ENCODE measurements around the gene INPP4B.

Gene INPP4B

DNA sequence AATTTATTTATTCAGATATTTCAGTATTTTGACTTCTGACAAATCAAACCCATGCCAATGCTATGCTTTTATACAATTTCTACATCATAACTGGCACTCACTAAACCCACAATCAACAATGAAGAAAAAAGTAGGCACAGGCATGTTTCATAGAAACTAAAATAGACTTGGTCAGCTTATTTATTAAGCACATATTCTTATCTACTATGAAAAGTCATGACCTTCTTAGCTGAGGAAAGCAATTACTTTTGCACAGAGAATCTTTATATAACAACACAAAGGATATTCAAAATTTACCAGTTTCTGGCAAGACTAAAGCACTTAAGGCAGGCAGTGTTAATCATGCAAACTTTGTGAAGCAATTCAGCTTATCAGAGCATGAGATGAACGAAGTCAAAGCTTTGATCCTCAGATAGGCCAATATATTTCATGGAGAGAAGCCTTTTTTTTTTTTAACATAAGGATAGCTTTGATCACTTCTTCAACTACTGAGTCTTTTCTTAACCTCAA, 490.6 kb downstream of the INPP4B start:
- Histone ChIP-seq H3K4me1 (ENCODE audit: control insufficient read depth, insufficient read depth, low read length) (peaks cover 8% of the 10 kb centered on the region), H3K4me3 (ENCODE audit: low read depth, low read length) (no peak overlapping the region), H3K9ac (ENCODE audit: low read depth, low read length) (no peak overlapping the region), H3K27ac (ENCODE audit: low read depth, low read length) (no peak overlapping the region), H3K36me3 (ENCODE audit: control insufficient read depth, insufficient read depth, low read length) (no peaks in the 10 kb centered on the region), H3K9me3 (ENCODE audit: control insufficient read depth, insufficient read depth, low read length) (no peaks in the 10 kb centered on the region), H3K27me3 (ENCODE audit: control insufficient read depth, insufficient read depth, low read length) (no peaks in the 10 kb centered on the region)

DNA sequence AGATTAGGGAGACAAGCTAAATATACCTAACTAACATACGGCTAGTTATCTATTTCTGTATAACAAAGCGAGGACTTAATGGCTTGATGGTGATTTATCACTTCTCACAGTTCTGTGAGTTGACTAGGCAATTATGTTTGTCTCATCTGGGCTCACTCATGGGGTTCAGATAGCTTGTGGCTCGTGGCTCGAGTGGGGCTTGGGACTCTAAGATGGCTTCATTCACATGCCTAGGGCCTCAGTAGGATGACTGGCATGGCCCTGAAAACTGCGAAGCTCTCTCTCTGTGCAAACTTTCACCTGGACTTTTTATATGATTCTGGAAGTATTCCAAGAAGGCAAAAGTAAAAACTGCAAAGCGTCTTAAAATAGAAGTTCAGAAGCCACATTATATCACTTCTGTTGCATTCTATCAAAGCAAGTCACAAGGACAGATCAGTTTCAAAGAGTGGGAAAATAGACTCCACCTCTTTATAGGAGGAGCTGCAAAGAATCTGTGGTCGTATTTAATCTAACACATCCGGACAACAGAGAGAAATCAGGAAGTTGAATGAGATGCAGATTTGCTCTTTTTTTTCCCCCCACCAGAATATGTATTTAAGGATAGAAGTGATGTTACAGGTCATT, 491.2 kb downstream of the INPP4B start:
- Histone ChIP-seq H3K4me3 (ENCODE audit: low read depth, low read length) (no peak overlapping the region), H3K4me1 (ENCODE audit: control insufficient read depth, insufficient read depth, low read length) (peaks cover 8% of the 10 kb centered on the region), H3K9ac (ENCODE audit: low read depth, low read length) (no peak overlapping the region), H3K9me3 (ENCODE audit: control insufficient read depth, insufficient read depth, low read length) (no peaks in the 10 kb centered on the region), H3K36me3 (ENCODE audit: control insufficient read depth, insufficient read depth, low read length) (no peaks in the 10 kb centered on the region), H3K27me3 (ENCODE audit: control insufficient read depth, insufficient read depth, low read length) (no peaks in the 10 kb centered on the region), H3K27ac (ENCODE audit: low read depth, low read length) (no peak overlapping the region)

GRCh38 chr4:142354041-142354440, 492.1 kb downstream of the INPP4B start:
- H3K27me3 ChIP-seq (ENCODE audit: control insufficient read depth, insufficient read depth, low read length): no peaks in the 10 kb centered on the region
- peaks cover 8% of the 10 kb centered on the region for H3K4me1 ChIP-seq (ENCODE audit: control insufficient read depth, insufficient read depth, low read length)
- no peak overlapping the region for H3K9ac ChIP-seq (ENCODE audit: low read depth, low read length)
- H3K36me3 ChIP-seq (ENCODE audit: control insufficient read depth, insufficient read depth, low read length): no peaks in the 10 kb centered on the region
- no peak overlapping the region for H3K27ac ChIP-seq (ENCODE audit: low read depth, low read length)
- no peak overlapping the region for H3K4me3 ChIP-seq (ENCODE audit: low read depth, low read length)
- H3K9me3 ChIP-seq (ENCODE audit: control insufficient read depth, insufficient read depth, low read length): no peaks in the 10 kb centered on the region

GRCh38 chr4:142353149-142353738, 492.9 kb downstream of the INPP4B start:
- no peak overlapping the region for H3K4me3 ChIP-seq (ENCODE audit: low read depth, low read length)
- H3K27ac ChIP-seq (ENCODE audit: low read depth, low read length): no peak overlapping the region
- peaks cover 8% of the 10 kb centered on the region for H3K4me1 ChIP-seq (ENCODE audit: control insufficient read depth, insufficient read depth, low read length)

DNA sequence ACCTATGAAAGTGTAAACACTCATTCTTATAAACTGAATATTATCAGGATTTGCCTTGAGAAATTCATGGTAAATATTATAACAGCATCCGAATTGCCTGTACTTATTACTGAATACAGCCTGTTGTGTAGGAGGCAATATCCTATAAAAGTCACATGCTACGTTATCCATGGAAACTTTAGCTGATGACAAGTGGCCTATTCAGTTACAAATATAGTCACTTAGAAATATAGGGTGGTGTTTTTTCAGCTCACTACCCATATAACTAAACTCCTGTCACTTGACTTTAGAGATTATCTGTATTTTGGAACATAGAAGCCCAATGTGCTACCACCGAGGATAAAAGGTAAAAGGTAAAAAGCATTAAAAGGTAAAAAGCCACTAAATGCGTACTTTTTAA, 493.4 kb downstream of the INPP4B start:
- Histone ChIP-seq H3K27ac (ENCODE audit: low read depth, low read length) (no peak overlapping the region), H3K36me3 (ENCODE audit: control insufficient read depth, insufficient read depth, low read length) (no peaks in the 10 kb centered on the region), H3K9ac (ENCODE audit: low read depth, low read length) (no peak overlapping the region), H3K9me3 (ENCODE audit: control insufficient read depth, insufficient read depth, low read length) (no peaks in the 10 kb centered on the region), H3K4me3 (ENCODE audit: low read depth, low read length) (no peak overlapping the region), H3K27me3 (ENCODE audit: control insufficient read depth, insufficient read depth, low read length) (no peaks in the 10 kb centered on the region), H3K4me1 (ENCODE audit: control insufficient read depth, insufficient read depth, low read length) (peaks cover 8% of the 10 kb centered on the region)

More at GRCh38 chr4:142353149-142353738, 492.9 kb downstream of the INPP4B start:
- no peaks in the 10 kb centered on the region for H3K27me3 ChIP-seq (ENCODE audit: control insufficient read depth, insufficient read depth, low read length)
- H3K36me3 ChIP-seq (ENCODE audit: control insufficient read depth, insufficient read depth, low read length): no peaks in the 10 kb centered on the region
- no peaks in the 10 kb centered on the region for H3K9me3 ChIP-seq (ENCODE audit: control insufficient read depth, insufficient read depth, low read length)
- H3K9ac ChIP-seq (ENCODE audit: low read depth, low read length): no peak overlapping the region

- Histone ChIP-seq H3K27me3 (ENCODE audit: control insufficient read depth, insufficient read depth, low read length) (no peaks in the 10 kb centered on the region), H3K4me3 (ENCODE audit: low read depth, low read length) (no peak overlapping the region), H3K36me3 (ENCODE audit: control insufficient read depth, insufficient read depth, low read length) (no peaks in the 10 kb centered on the region), H3K27ac (ENCODE audit: low read depth, low read length) (no peak overlapping the region), H3K9ac (ENCODE audit: low read depth, low read length) (no peak overlapping the region), H3K4me1 (ENCODE audit: control insufficient read depth, insufficient read depth, low read length) (peaks cover 8% of the 10 kb centered on the region), H3K9me3 (ENCODE audit: control insufficient read depth, insufficient read depth, low read length) (no peaks in the 10 kb centered on the region)
These were observed 494.1 kb downstream of the INPP4B start for GRCh38 chr4:142351958-142352357.

GRCh38 chr4:142350871-142351270, 495.2 kb downstream of the INPP4B start:
- peaks cover 8% of the 10 kb centered on the region for H3K4me1 ChIP-seq (ENCODE audit: control insufficient read depth, insufficient read depth, low read length)
- no peak overlapping the region for H3K27ac ChIP-seq (ENCODE audit: low read depth, low read length)
- no peak overlapping the region for H3K9ac ChIP-seq (ENCODE audit: low read depth, low read length)

DNA sequence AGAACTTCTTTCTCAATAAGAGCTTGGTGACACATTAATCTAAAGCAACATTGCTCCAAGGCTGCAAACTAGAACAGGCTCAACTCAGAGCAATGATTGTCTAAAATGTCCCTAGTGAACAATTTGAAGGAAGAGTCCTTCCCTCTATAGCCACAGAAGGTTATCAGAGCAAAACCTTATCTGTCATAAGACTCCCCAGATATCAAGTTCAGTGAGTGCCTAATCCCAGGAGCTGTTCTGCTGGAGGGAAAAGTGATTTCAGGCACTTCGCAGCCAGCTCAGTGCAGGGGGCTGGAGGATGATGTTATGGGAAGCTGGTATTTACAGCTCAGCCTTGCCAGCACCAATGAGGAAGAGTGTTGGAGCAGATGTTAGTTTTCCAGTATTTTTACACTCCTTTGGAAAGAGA, 497.5 kb downstream of the INPP4B start:
- Histone ChIP-seq H3K36me3 (ENCODE audit: control insufficient read depth, insufficient read depth, low read length) (no peaks in the 10 kb centered on the region), H3K27me3 (ENCODE audit: control insufficient read depth, insufficient read depth, low read length) (no peaks in the 10 kb centered on the region), H3K9me3 (ENCODE audit: control insufficient read depth, insufficient read depth, low read length) (no peaks in the 10 kb centered on the region), H3K4me3 (ENCODE audit: low read depth, low read length) (no peak overlapping the region), H3K4me1 (ENCODE audit: control insufficient read depth, insufficient read depth, low read length) (peaks cover 8% of the 10 kb centered on the region), H3K9ac (ENCODE audit: low read depth, low read length) (no peak overlapping the region), H3K27ac (ENCODE audit: low read depth, low read length) (no peak overlapping the region)

More at GRCh38 chr4:142350871-142351270, 495.2 kb downstream of the INPP4B start:
- Histone ChIP-seq H3K9me3 (ENCODE audit: control insufficient read depth, insufficient read depth, low read length) (no peaks in the 10 kb centered on the region), H3K4me3 (ENCODE audit: low read depth, low read length) (no peak overlapping the region), H3K36me3 (ENCODE audit: control insufficient read depth, insufficient read depth, low read length) (no peaks in the 10 kb centered on the region), H3K27me3 (ENCODE audit: control insufficient read depth, insufficient read depth, low read length) (no peaks in the 10 kb centered on the region)

DNA sequence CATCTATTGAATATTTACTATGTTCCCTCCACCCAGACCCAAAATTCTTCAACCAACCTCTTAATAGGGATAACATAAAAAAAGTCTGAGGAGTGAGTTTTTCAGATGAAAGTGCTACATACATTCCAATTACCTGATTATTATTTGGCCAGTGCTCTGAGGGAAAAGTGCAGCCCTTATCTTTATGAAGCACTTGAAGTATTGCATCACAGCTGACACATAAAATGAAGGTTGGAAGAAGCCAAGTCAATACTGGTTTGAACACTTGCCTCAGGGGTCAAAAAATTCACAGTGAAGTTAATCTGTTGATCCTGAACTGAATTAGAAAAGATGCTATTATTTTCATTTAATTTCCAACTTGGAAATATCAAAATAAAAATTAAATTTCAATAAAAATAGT, 498.9 kb downstream of the INPP4B start:
- Histone ChIP-seq H3K9ac (ENCODE audit: low read depth, low read length) (no peak overlapping the region), H3K27me3 (ENCODE audit: control insufficient read depth, insufficient read depth, low read length) (no peaks in the 10 kb centered on the region), H3K4me3 (ENCODE audit: low read depth, low read length) (no peak overlapping the region), H3K27ac (ENCODE audit: low read depth, low read length) (no peak overlapping the region), H3K4me1 (ENCODE audit: control insufficient read depth, insufficient read depth, low read length) (no peaks in the 10 kb centered on the region), H3K36me3 (ENCODE audit: control insufficient read depth, insufficient read depth, low read length) (no peaks in the 10 kb centered on the region), H3K9me3 (ENCODE audit: control insufficient read depth, insufficient read depth, low read length) (no peaks in the 10 kb centered on the region)

DNA sequence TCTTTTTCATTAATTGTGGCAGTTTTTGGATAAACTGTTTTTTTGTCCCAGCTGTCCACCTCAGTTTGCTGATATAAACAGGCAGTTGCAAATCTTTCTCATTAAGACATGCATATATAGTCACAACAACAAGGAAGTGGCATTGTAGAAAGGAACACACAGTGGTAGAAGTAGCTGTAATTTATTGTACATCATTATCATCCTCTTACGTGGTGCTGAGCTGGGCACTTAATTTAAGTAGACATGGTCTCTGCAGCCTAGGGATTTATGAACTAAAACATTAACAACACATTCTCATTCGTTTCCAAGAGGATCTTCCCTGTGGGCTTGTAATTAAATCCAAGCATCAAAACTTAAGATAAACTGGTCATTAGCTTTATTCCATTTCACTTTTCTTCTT, 500.2 kb downstream of the INPP4B start:
- no peak overlapping the region for H3K9ac ChIP-seq (ENCODE audit: low read depth, low read length)
- H3K9me3 ChIP-seq (ENCODE audit: control insufficient read depth, insufficient read depth, low read length): no peaks in the 10 kb centered on the region
- H3K36me3 ChIP-seq (ENCODE audit: control insufficient read depth, insufficient read depth, low read length): no peaks in the 10 kb centered on the region
- no peaks in the 10 kb centered on the region for H3K4me1 ChIP-seq (ENCODE audit: control insufficient read depth, insufficient read depth, low read length)
- H3K27ac ChIP-seq (ENCODE audit: low read depth, low read length): no peak overlapping the region
- no peaks in the 10 kb centered on the region for H3K27me3 ChIP-seq (ENCODE audit: control insufficient read depth, insufficient read depth, low read length)
- H3K4me3 ChIP-seq (ENCODE audit: low read depth, low read length): no peak overlapping the region

DNA sequence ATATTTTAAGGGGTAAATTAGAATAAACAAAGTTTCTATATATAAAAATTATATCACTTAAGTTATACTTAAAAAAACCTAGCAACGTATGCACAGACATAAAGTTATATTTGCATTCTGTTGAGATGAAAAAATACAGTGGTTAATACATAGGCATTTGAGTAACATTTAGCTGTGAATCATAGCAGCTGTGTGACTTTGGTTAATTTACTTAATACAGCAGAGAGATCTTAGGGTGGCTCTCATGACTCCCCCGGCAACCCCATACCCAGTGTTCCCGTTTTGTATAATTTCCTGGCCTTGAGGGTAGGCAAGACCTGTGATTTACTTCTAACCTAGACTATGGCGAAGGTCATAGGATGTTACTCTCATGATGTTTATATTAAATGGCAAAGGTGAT, 504.8 kb downstream of the INPP4B start:
- Histone ChIP-seq H3K4me3 (ENCODE audit: low read depth, low read length) (no peak overlapping the region), H3K9ac (ENCODE audit: low read depth, low read length) (no peak overlapping the region), H3K36me3 (ENCODE audit: control insufficient read depth, insufficient read depth, low read length) (no peaks in the 10 kb centered on the region), H3K9me3 (ENCODE audit: control insufficient read depth, insufficient read depth, low read length) (peaks cover 1% of the 10 kb centered on the region; the same call in 1 of the 2 replicates), H3K4me1 (ENCODE audit: control insufficient read depth, insufficient read depth, low read length) (no peaks in the 10 kb centered on the region), H3K27ac (ENCODE audit: low read depth, low read length) (no peak overlapping the region), H3K27me3 (ENCODE audit: control insufficient read depth, insufficient read depth, low read length) (no peaks in the 10 kb centered on the region)
